WTC11 (cell line): ENCODE results near the gene ST3GAL5. TPM values are rescaled to one million over a fixed set of nuclear protein-coding genes. Genes with fewer than 3 reads are reported as not detected.

Experiments
- ATAC-seq: fragments of 200-7000 bp; cut with Tn5 transposase; 2 replicates; pipeline ENCODE4 v1.10.0; 2021; ENCODE audit warnings: mild to moderate bottlenecking, moderate library complexity
- CTCF ChIA-PET: fragments of 300-600 bp; sonication (Branson Sonifier 250); formaldehyde crosslinking; loops from one replicate; lab custom pipeline; 2021; ENCODE audit warnings: antibody characterized with exemption; lab: Charles Lee
- POLR2A ChIA-PET: fragments of 350-600 bp; sonication (Branson Sonifier 250); formaldehyde crosslinking; loops from one replicate; lab custom pipeline; 2021; ENCODE audit warnings: antibody characterized with exemption; lab: Charles Lee
- DNase-seq: peaks from one replicate; pipeline ENCODE4 v3.0.0; 2021; ENCODE audit warnings: low spot score
- H3K27ac Mint-ChIP-seq: 2 replicates; pipeline ENCODE4 v1.8.0; 2021; ENCODE audit warnings: mixed read lengths
- H3K27me3 Mint-ChIP-seq: 2 replicates; pipeline ENCODE4 v1.8.0; 2021; ENCODE audit warnings: low read depth, mild to moderate bottlenecking, moderate library complexity, mixed read lengths
- H3K36me3 Mint-ChIP-seq: 2 replicates; pipeline ENCODE4 v1.8.0; 2021; ENCODE audit warnings: mixed read lengths
- H3K4me1 Mint-ChIP-seq: 2 replicates; pipeline ENCODE4 v1.8.0; 2022; ENCODE audit warnings: mixed read lengths
- H3K4me3 Mint-ChIP-seq: 2 replicates; pipeline ENCODE4 v1.8.0; 2021; ENCODE audit warnings: mild to moderate bottlenecking, moderate library complexity, mixed read lengths
- H3K9me3 Mint-ChIP-seq: 2 replicates; pipeline ENCODE4 v1.8.0; 2021; ENCODE audit warnings: mixed read lengths
- GABPB1 ChIP-seq: sonication (generic); formaldehyde crosslinking; IDR thresholded peaks from 2 replicates; pipeline ENCODE4 v1.8.1; 2023; ENCODE audit warnings: mild to moderate bottlenecking, missing genetic modification reagents
- IRF2 ChIP-seq: sonication (generic); formaldehyde crosslinking; IDR thresholded peaks from 2 replicates; pipeline ENCODE4 v1.8.0; 2022; ENCODE audit warnings: low read depth, missing genetic modification reagents, borderline replicate concordance
- JUN ChIP-seq: sonication (generic); formaldehyde crosslinking; IDR thresholded peaks from 2 replicates; pipeline ENCODE4 v1.8.0; 2023; ENCODE audit warnings: mild to moderate bottlenecking, missing genetic modification reagents
- KAT7 ChIP-seq: sonication (generic); formaldehyde crosslinking; IDR thresholded peaks from 2 replicates; pipeline ENCODE4 v1.8.1; 2023; ENCODE audit warnings: missing genetic modification reagents, mild to moderate bottlenecking, borderline replicate concordance
- MYBL2 ChIP-seq: sonication (generic); formaldehyde crosslinking; IDR thresholded peaks from 2 replicates; pipeline ENCODE4 v1.8.1; 2023; ENCODE audit warnings: mild to moderate bottlenecking, moderate library complexity, missing genetic modification reagents
- NFYB ChIP-seq: sonication (generic); formaldehyde crosslinking; conservative IDR thresholded peaks from 2 replicates; pipeline ENCODE4 v1.8.0; 2022; ENCODE audit warnings: low read depth, missing genetic modification reagents
- PRRX2 ChIP-seq: fragments of 250-450 bp; sonication (Bioruptor Pico); IDR thresholded peaks from 2 replicates; pipeline ENCODE4 v1.8.0; 2021; ENCODE audit warnings: mild to moderate bottlenecking
- RORB ChIP-seq: fragments of 250-450 bp; sonication (Bioruptor Pico); IDR thresholded peaks from 2 replicates; pipeline ENCODE4 v1.9.0; 2021; ENCODE audit warnings: mild to moderate bottlenecking
- SOX15 ChIP-seq: fragments of 250-450 bp; sonication (Bioruptor Pico); IDR thresholded peaks from 2 replicates; pipeline ENCODE4 v1.9.0; 2021; ENCODE audit warnings: mild to moderate bottlenecking
- SP1 ChIP-seq: sonication (generic); formaldehyde crosslinking; conservative IDR thresholded peaks from 2 replicates; pipeline ENCODE4 v1.8.1; 2022; ENCODE audit warnings: missing genetic modification reagents
- TP53 ChIP-seq: sonication (generic); formaldehyde crosslinking; IDR thresholded peaks from 2 replicates; pipeline ENCODE4 v1.8.1; 2023; ENCODE audit warnings: mild to moderate bottlenecking, missing genetic modification reagents
- ZNF281 ChIP-seq: sonication (generic); formaldehyde crosslinking; IDR thresholded peaks from 2 replicates; pipeline ENCODE4 v1.8.0; 2023; ENCODE audit warnings: mild to moderate bottlenecking, missing genetic modification reagents
- ZNF416 ChIP-seq: fragments of 250-450 bp; sonication (Bioruptor Pico); IDR thresholded peaks from 2 replicates; pipeline ENCODE4 v1.9.0; 2021; ENCODE audit warnings: mild to moderate bottlenecking, inconsistent platforms
- ZNF671 ChIP-seq: fragments of 250-450 bp; sonication (Bioruptor Pico); IDR thresholded peaks from 2 replicates; pipeline ENCODE4 v1.8.0; 2021; ENCODE audit warnings: mild to moderate bottlenecking
- total RNA-seq: library from RNA; stranded (reverse); gene quantifications from 3 replicates; pipeline ENCODE4 v1.2.3, GENCODE V29; 2021
- TF ChIP-seq, protein P1 (sequence below): sonication (generic); formaldehyde crosslinking; IDR thresholded peaks from 2 replicates; pipeline ENCODE4 v1.8.1; 2022; ENCODE audit warnings: low read depth, mild to moderate bottlenecking, moderate library complexity, missing genetic modification reagents, borderline replicate concordance
- TF ChIP-seq, protein P2 (sequence below): fragments of 250-450 bp; sonication (Bioruptor Pico); IDR thresholded peaks from 2 replicates; pipeline ENCODE4 v1.9.0; 2021; ENCODE audit warnings: moderate library complexity, mild to moderate bottlenecking, inconsistent platforms, borderline replicate concordance
- TF ChIP-seq, protein P3 (sequence below): sonication (generic); formaldehyde crosslinking; IDR thresholded peaks from 2 replicates; pipeline ENCODE4 v1.8.0; 2022; ENCODE audit warnings: mild to moderate bottlenecking, missing genetic modification reagents
- TF ChIP-seq, protein P4 (sequence below): sonication (generic); formaldehyde crosslinking; IDR thresholded peaks from 2 replicates; pipeline ENCODE4 v1.8.1; 2023; ENCODE audit warnings: mild to moderate bottlenecking, missing genetic modification reagents
- TF ChIP-seq, protein P5 (sequence below): sonication (generic); formaldehyde crosslinking; conservative IDR thresholded peaks from 2 replicates; pipeline ENCODE4 v1.8.1; 2023; ENCODE audit warnings: mild to moderate bottlenecking, low read depth, missing genetic modification reagents, moderate library complexity
- TF ChIP-seq, protein P6 (sequence below): sonication (generic); formaldehyde crosslinking; IDR thresholded peaks from 2 replicates; pipeline ENCODE4 v1.8.0; 2023; ENCODE audit warnings: missing genetic modification reagents, mild to moderate bottlenecking, borderline replicate concordance

Gene ST3GAL5
- total RNA-seq, 1 experiment from 2014 or later: 5.9 TPM

- Mint-ChIP-seq H3K27me3 (no peaks in the 10 kb centered on the region; the same call in 1 of the 2 replicates), H3K4me1 (peaks cover 2% of the 10 kb centered on the region; the same call in 1 of the 2 replicates), H3K4me3 (no peak overlapping the region), H3K27ac (no peak overlapping the region), H3K36me3 (no peaks in the 10 kb centered on the region), H3K9me3 (peaks cover 8% of the 10 kb centered on the region)
- CTCF ChIA-PET: interaction anchor here (1.2 to 1.6 kb wide), 2 partner anchors 89 to 100 kb away, joined by 3 to 4 read pairs; no protein-coding TSS in a partner anchor
- POLR2A ChIA-PET: no interaction called here
- ATAC-seq (no peak), DNase-seq (no peak)
- TF ChIP-seq SP1 (CRISPR knock-in tag) (no peak), KAT7 (CRISPR knock-in tag) (no peak), ZNF281 (CRISPR knock-in tag) (no peak), JUN (CRISPR knock-in tag) (no peak), NFYB (CRISPR knock-in tag) (no peak), TP53 (CRISPR knock-in tag) (no peak), RORB (CRISPR knock-in tag) (no peak), ZNF416 (CRISPR knock-in tag) (no peak)
- TF ChIP-seq, protein P1, sequence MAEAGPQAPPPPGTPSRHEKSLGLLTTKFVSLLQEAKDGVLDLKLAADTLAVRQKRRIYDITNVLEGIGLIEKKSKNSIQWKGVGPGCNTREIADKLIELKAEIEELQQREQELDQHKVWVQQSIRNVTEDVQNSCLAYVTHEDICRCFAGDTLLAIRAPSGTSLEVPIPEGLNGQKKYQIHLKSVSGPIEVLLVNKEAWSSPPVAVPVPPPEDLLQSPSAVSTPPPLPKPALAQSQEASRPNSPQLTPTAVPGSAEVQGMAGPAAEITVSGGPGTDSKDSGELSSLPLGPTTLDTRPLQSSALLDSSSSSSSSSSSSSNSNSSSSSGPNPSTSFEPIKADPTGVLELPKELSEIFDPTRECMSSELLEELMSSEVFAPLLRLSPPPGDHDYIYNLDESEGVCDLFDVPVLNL: no peak
- TF ChIP-seq, protein P2, sequence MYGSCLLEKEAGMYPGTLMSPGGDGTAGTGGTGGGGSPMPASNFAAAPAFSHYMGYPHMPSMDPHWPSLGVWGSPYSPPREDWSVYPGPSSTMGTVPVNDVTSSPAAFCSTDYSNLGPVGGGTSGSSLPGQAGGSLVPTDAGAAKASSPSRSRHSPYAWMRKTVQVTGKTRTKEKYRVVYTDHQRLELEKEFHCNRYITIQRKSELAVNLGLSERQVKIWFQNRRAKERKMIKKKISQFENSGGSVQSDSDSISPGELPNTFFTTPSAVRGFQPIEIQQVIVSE: no peak
- TF ChIP-seq, protein P3, sequence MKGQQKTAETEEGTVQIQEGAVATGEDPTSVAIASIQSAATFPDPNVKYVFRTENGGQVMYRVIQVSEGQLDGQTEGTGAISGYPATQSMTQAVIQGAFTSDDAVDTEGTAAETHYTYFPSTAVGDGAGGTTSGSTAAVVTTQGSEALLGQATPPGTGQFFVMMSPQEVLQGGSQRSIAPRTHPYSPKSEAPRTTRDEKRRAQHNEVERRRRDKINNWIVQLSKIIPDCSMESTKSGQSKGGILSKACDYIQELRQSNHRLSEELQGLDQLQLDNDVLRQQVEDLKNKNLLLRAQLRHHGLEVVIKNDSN (CRISPR knock-in tag): no peak
- TF ChIP-seq, protein P4, sequence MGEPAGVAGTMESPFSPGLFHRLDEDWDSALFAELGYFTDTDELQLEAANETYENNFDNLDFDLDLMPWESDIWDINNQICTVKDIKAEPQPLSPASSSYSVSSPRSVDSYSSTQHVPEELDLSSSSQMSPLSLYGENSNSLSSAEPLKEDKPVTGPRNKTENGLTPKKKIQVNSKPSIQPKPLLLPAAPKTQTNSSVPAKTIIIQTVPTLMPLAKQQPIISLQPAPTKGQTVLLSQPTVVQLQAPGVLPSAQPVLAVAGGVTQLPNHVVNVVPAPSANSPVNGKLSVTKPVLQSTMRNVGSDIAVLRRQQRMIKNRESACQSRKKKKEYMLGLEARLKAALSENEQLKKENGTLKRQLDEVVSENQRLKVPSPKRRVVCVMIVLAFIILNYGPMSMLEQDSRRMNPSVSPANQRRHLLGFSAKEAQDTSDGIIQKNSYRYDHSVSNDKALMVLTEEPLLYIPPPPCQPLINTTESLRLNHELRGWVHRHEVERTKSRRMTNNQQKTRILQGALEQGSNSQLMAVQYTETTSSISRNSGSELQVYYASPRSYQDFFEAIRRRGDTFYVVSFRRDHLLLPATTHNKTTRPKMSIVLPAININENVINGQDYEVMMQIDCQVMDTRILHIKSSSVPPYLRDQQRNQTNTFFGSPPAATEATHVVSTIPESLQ: no peak
Measured at GRCh38 chr2:85926931-85927661, 38.3 kb upstream of the ST3GAL5 start.

DNA sequence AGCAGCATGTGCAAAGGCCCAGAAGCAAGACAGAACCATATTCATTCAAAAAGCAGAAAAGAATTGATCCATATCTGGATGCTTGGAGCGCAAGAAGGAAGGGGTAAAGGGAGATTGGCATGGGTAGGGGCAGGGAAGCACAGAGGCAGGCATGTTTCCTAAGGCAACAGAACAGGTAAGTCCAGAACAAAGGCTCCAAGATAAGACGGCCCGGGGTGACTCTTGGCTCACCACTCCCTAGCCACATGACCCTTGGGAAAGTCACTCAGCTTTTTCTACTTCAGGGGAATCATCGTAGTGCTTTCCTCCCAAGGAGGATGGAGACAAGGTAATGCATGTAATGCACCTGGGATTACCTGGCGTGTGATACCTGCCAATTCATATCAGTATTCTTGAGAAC, 37.7 kb upstream of the ST3GAL5 start:
- Mint-ChIP-seq H3K27ac (no peak overlapping the region), H3K4me3 (no peak overlapping the region), H3K9me3 (peaks cover 8% of the 10 kb centered on the region), H3K36me3 (no peaks in the 10 kb centered on the region), H3K27me3 (no peaks in the 10 kb centered on the region; the same call in 1 of the 2 replicates), H3K4me1 (peaks cover 8% of the 10 kb centered on the region; the same call in 1 of the 2 replicates)
- DNase-seq (no peak), ATAC-seq (no peak)
- CTCF ChIA-PET: interaction anchor here (1.2 to 1.6 kb wide), 2 partner anchors 88 to 99 kb away, joined by 3 to 4 read pairs; no protein-coding TSS in a partner anchor
- POLR2A ChIA-PET: no interaction called here
- TF ChIP-seq SOX15 (CRISPR knock-in tag) (no peak), ZNF416 (CRISPR knock-in tag) (no peak), GABPB1 (CRISPR knock-in tag) (no peak), PRRX2 (CRISPR knock-in tag) (no peak), IRF2 (no peak), MYBL2 (CRISPR knock-in tag) (no peak), ZNF671 (CRISPR knock-in tag) (no peak)
- TF ChIP-seq, protein P5, sequence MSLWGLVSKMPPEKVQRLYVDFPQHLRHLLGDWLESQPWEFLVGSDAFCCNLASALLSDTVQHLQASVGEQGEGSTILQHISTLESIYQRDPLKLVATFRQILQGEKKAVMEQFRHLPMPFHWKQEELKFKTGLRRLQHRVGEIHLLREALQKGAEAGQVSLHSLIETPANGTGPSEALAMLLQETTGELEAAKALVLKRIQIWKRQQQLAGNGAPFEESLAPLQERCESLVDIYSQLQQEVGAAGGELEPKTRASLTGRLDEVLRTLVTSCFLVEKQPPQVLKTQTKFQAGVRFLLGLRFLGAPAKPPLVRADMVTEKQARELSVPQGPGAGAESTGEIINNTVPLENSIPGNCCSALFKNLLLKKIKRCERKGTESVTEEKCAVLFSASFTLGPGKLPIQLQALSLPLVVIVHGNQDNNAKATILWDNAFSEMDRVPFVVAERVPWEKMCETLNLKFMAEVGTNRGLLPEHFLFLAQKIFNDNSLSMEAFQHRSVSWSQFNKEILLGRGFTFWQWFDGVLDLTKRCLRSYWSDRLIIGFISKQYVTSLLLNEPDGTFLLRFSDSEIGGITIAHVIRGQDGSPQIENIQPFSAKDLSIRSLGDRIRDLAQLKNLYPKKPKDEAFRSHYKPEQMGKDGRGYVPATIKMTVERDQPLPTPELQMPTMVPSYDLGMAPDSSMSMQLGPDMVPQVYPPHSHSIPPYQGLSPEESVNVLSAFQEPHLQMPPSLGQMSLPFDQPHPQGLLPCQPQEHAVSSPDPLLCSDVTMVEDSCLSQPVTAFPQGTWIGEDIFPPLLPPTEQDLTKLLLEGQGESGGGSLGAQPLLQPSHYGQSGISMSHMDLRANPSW (CRISPR knock-in tag): no peak
- TF ChIP-seq, protein P6, sequence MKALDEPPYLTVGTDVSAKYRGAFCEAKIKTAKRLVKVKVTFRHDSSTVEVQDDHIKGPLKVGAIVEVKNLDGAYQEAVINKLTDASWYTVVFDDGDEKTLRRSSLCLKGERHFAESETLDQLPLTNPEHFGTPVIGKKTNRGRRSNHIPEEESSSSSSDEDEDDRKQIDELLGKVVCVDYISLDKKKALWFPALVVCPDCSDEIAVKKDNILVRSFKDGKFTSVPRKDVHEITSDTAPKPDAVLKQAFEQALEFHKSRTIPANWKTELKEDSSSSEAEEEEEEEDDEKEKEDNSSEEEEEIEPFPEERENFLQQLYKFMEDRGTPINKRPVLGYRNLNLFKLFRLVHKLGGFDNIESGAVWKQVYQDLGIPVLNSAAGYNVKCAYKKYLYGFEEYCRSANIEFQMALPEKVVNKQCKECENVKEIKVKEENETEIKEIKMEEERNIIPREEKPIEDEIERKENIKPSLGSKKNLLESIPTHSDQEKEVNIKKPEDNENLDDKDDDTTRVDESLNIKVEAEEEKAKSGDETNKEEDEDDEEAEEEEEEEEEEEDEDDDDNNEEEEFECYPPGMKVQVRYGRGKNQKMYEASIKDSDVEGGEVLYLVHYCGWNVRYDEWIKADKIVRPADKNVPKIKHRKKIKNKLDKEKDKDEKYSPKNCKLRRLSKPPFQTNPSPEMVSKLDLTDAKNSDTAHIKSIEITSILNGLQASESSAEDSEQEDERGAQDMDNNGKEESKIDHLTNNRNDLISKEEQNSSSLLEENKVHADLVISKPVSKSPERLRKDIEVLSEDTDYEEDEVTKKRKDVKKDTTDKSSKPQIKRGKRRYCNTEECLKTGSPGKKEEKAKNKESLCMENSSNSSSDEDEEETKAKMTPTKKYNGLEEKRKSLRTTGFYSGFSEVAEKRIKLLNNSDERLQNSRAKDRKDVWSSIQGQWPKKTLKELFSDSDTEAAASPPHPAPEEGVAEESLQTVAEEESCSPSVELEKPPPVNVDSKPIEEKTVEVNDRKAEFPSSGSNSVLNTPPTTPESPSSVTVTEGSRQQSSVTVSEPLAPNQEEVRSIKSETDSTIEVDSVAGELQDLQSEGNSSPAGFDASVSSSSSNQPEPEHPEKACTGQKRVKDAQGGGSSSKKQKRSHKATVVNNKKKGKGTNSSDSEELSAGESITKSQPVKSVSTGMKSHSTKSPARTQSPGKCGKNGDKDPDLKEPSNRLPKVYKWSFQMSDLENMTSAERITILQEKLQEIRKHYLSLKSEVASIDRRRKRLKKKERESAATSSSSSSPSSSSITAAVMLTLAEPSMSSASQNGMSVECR (CRISPR knock-in tag): no peak
